Measurements from ENCODE around the gene FUT8.
A peak's percentile ranks its signal among the peaks of the same experiment; 100 is the strongest.

The FUT8 gene

DNA sequence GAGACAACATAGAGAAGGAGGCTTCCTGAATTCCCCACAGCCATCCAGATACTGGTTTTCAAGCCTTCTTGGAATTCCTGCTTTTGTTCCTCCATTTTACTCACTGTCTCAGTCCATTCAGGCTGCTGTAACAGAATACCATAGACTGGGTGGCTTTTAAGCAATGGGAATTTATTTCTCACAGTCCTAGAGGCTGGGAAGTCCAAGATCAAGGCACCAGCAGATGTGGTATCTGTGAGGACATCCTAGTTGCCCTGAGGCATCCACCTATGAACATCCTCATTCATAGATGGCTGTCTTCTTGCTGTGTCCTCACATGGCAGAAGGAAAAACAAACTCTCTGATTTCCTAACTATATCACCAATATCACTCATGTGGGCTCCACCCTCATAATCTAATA is 374.9 kb downstream of the FUT8 start:
- DNase-seq: no peak

DNA sequence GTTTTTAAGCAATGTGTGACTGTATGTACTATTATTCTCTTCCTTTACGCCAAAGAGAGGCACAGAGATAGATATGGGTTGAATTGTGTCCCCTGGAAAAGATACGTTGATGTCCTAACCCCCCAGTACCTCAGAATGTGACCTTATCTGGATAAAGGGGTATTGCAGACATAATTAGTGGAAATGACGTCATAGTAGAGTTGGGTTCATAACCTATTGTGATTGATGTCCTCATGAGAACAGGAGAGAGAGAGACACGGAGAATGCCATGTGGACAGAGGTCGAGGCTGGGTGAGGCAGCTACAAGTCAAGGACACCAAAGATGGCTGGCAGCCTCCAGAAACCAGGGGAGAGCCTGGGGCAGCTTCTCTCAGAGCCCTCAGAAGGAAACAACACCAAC is 376.3 kb downstream of the FUT8 start:
- no peak for DNase-seq

DNA sequence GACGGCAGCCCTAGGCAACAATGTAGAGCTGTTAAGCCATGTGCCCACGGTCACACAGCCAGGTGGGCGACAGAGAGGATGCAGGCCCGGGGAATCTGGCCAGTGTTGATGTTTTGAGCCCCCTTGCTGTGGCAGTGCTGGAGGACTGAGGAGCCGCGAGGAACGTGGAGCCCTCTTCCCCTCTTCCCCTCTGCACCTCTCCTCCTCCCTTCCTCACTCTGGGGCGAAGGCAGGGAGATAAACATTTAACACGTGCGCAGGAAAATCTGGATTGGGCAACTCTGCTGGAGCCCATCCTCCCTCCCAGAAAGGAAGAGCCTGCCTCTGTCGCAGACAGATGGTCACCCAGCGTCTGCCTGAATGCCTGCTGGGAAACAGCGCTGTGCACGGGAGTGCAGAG is 376.8 kb downstream of the FUT8 start:
- DNase-seq: no peak

DNA sequence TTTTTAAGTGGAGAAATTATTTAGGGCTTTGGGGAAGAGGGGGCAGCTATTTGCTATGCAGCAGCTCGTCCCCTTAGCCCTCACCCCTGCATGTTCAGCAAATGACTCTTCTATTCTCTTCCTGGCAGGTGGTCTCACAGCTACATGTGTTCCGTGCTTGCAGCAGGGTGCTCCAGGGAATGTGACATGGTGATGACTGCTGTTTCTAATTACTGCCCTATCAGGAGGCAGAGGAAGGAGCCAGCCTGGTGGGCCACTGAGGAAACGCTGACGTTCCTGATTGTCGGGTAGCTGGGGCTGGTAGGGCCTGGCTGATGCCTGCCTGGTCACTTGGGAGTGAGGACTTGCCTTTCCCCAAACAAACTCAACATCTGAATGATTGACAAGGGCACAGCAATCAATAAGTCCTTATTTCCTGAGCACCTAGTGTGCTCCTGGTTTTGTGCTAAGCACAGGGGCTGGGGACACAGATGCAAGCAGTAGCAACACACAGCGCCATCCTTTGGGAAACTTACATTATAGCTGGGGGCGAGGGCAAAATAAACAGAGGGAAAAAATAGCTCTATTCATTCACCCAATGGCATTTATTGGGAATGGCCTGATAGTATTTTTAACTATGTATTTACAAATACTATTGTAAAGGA is 377.8 kb downstream of the FUT8 start:
- DNase-seq: no peak

DNA sequence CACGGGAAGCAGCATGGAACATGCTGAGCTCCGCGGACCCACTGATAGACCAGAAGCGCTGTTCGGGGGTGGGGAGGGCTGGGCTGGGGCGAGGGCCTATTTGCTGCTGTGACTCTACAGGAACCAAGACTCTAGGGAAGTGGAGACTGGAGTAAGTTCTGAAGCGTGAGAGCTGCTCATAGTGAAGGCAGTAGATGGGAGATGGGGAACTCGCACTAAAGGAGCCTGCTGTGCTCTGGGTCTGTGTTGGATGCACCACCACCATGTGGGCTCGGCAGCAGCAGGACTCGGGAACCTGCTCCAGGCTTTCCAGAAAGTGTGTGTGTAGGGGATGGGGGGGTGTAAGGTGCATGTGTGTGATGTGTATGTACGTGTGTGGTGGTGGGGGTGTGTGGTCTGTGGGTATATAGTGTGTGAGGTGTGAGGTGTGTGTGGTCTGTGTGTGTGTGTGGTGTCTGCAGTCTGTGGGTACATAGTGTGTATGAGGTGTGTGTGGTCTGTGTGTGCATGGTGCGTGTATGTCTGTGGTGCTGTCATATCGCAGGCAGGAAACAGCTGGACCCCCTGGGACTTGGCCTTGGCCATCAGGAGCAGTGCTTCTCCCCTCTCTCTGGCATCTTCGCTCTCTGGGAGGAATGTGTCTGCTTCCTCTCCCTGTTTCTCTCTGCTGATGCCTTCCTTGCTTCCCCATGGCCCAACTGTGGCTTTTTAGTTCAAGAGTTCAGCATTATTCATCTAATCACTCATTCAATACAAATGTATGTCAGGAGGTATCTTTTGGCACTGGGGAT is 378.9 kb downstream of the FUT8 start:
- DNase-seq: peak; percentile 3

DNA sequence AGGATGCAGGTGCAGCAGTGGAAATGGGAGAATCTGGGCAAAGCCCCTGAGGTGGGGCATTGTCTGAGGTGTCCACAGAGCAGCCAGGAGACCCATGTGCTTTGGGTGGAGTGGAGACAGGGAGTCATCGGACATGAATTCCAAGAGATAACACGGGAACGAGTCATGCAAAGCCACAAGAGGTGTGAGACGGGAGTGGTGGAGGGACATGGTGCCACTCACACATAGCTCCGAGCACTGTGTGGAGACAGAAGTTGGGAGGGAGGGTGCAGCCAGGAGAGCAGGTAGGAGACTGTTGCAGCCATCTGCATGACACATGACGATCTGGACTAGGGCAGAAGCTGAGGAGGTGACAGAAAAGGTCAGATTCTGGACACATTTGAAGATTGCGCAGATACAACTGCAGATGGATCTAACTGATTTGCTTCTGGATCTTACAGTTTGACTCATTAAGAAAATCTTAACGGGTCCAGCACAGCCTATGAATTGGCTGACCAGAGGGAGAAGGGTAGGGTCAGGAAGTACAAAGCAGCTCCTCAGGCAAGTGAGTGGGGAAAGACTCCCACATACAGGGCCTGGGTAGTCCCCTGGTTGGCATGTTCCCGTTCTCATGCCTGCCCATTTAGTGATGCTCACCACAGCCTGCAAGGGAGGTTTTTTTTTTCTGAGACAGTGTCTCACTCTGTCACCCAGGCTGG is 379.8 kb downstream of the FUT8 start:
- DNase-seq: no peak

Measured in NK-92 treated with Interleukin-12 subunit alpha and Interleukin-12 subunit beta, amount 100 ng/mL, for 24 hours (cell line).